ENCODE data around the gene CPEB3.

DNA sequence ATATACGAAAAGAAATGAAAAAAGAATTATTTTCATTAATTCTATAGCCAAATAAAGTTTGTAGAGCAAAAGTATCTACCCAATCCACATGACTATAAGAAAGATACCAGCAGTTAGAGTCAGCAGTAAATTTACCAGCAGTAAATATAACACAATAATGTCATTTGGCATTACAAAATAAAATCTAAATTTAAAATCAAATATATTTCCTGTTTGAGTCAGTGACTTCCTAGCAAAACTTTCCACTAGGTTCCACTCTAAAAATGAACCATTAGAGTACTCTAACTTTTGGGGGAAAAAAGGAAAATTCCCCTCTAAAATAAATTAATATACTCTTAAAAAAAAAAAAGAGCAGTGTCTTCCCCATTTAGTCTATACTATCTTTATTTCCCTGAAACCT is 144.8 kb downstream of the CPEB3 start:
- TF ChIP-seq, protein P1, sequence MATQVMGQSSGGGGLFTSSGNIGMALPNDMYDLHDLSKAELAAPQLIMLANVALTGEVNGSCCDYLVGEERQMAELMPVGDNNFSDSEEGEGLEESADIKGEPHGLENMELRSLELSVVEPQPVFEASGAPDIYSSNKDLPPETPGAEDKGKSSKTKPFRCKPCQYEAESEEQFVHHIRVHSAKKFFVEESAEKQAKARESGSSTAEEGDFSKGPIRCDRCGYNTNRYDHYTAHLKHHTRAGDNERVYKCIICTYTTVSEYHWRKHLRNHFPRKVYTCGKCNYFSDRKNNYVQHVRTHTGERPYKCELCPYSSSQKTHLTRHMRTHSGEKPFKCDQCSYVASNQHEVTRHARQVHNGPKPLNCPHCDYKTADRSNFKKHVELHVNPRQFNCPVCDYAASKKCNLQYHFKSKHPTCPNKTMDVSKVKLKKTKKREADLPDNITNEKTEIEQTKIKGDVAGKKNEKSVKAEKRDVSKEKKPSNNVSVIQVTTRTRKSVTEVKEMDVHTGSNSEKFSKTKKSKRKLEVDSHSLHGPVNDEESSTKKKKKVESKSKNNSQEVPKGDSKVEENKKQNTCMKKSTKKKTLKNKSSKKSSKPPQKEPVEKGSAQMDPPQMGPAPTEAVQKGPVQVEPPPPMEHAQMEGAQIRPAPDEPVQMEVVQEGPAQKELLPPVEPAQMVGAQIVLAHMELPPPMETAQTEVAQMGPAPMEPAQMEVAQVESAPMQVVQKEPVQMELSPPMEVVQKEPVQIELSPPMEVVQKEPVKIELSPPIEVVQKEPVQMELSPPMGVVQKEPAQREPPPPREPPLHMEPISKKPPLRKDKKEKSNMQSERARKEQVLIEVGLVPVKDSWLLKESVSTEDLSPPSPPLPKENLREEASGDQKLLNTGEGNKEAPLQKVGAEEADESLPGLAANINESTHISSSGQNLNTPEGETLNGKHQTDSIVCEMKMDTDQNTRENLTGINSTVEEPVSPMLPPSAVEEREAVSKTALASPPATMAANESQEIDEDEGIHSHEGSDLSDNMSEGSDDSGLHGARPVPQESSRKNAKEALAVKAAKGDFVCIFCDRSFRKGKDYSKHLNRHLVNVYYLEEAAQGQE (IDR thresholded peaks at IDR 0.05; ENCODE audit: insufficient read depth in 1 of 2, low read depth in 2 of 2, low read length in 1 of 2): no peak
- TF ChIP-seq TCF7L2 (IDR thresholded peaks at IDR 0.05; ENCODE audit: low read depth, low read length) (no peak), CTCF (IDR thresholded peaks at IDR 0.05) (no peak), POLR2AphosphoS5 (IDR thresholded peaks at IDR 0.05; ENCODE audit: low read depth, low read length) (no peak)
